IMR-90 (cell line): ENCODE data around the gene CCDC116. TPM values are rescaled to one million over a fixed set of nuclear protein-coding genes. Genes with fewer than 3 reads are reported as not detected.

ENCODE experiments used
- ATAC-seq: fragments of 200-7000 bp; cut with Tn5 transposase; 2 replicates; pipeline ENCODE4 v1.9.1; 2020; ENCODE audit warnings: low read depth, mild to moderate bottlenecking, moderate library complexity
- BruUV-seq: library from RNA; stranded (reverse); fragments of 400-500 nt; replicated peaks from 2 replicates; lab custom pipeline; 2021; lab: Mats Ljungman, UMichigan
- CTCF ChIA-PET: fragments of 300-600 bp; formaldehyde crosslinking; extraction: SDS; loops from one replicate; lab custom pipeline; 2021; ENCODE audit warnings: antibody characterized with exemption; lab: Yijun Ruan, JAX
- POLR2A ChIA-PET: fragments of 300-600 bp; sonication (Branson Sonifier 250); formaldehyde crosslinking; loops from one replicate; lab custom pipeline; 2022; ENCODE audit warnings: antibody characterized with exemption; ENCODE audit not compliant: unreplicated experiment; lab: Charles Lee
- DNase-seq: peaks from one replicate; pipeline ENCODE4 v3.0.0; 2013
- H2AFZ ChIP-seq: replicated peaks from 2 replicates; pipeline ENCODE3; 2013; ENCODE audit warnings: low read length, mild to moderate bottlenecking; ENCODE audit not compliant: poor library complexity
- H2AK5ac ChIP-seq: 2 replicates; pipeline ENCODE4 v1.6.1; 2013; ENCODE audit warnings: low read depth, low read length, inconsistent platforms
- H2AK9ac ChIP-seq: replicated peaks from 2 replicates; pipeline ENCODE3; 2013; ENCODE audit warnings: mild to moderate bottlenecking, low read depth, low read length, moderate library complexity; ENCODE audit not compliant: poor library complexity
- H2BK120ac ChIP-seq: 2 replicates; pipeline ENCODE4 v1.6.1; 2013; ENCODE audit warnings: low read depth, low read length, inconsistent platforms
- H2BK15ac ChIP-seq: 3 replicates; pipeline ENCODE4 v1.6.1; 2013; ENCODE audit warnings: low read depth, low read length, inconsistent platforms
- H2BK20ac ChIP-seq: 2 replicates; pipeline ENCODE4 v1.6.1; 2013; ENCODE audit warnings: low read depth, mild to moderate bottlenecking, inconsistent platforms, low read length, moderate library complexity
- H2BK5ac ChIP-seq: 2 replicates; pipeline ENCODE4 v1.6.1; 2013; ENCODE audit warnings: mild to moderate bottlenecking, low read depth, low read length, inconsistent platforms; ENCODE audit not compliant: poor library complexity, severe bottlenecking
- H3K14ac ChIP-seq: replicated peaks from 2 replicates; pipeline ENCODE4 v1.6.1; 2013; ENCODE audit warnings: low read depth, low read length, inconsistent platforms
- H3K18ac ChIP-seq: 2 replicates; pipeline ENCODE4 v1.6.1; 2013; ENCODE audit warnings: low read depth, low read length, control low read depth
- H3K23ac ChIP-seq: 2 replicates; pipeline ENCODE4 v1.6.1; 2013; ENCODE audit warnings: low read depth, low read length, inconsistent platforms
- H3K27ac ChIP-seq: 2 replicates; pipeline ENCODE4 v1.5.1; 2013; ENCODE audit warnings: mild to moderate bottlenecking, control low read depth, low read length; ENCODE audit not compliant: insufficient read depth
- H3K27me3 ChIP-seq: 2 replicates; pipeline ENCODE4 v1.6.1; 2013; ENCODE audit warnings: low read length; ENCODE audit not compliant: control insufficient read depth, insufficient read depth
- H3K36me3 ChIP-seq: 2 replicates; pipeline ENCODE4 v1.6.1; 2013; ENCODE audit warnings: low read length, mixed read lengths; ENCODE audit not compliant: control insufficient read depth, insufficient read depth
- H3K4ac ChIP-seq: 2 replicates; pipeline ENCODE4 v1.6.1; 2013; ENCODE audit warnings: low read depth, low read length, inconsistent platforms
- H3K4me1 ChIP-seq: 2 replicates; pipeline ENCODE4 v1.6.1; 2013; ENCODE audit warnings: low read length, mixed read lengths; ENCODE audit not compliant: control insufficient read depth, insufficient read depth
- H3K4me2 ChIP-seq: 2 replicates; pipeline ENCODE4 v1.6.1; 2013; ENCODE audit warnings: low read depth, mild to moderate bottlenecking, control low read depth, low read length, moderate library complexity
- H3K4me3 ChIP-seq: 2 replicates; pipeline ENCODE4 v1.5.1; 2013; ENCODE audit warnings: low read depth, mild to moderate bottlenecking, control low read depth, low read length, moderate library complexity; ENCODE audit not compliant: insufficient read depth
- H3K56ac ChIP-seq: 2 replicates; pipeline ENCODE4 v1.6.1; 2013; ENCODE audit warnings: low read length, inconsistent platforms; ENCODE audit not compliant: insufficient read depth; ENCODE audit errors: extremely low read depth
- H3K79me1 ChIP-seq, 2 experiments: 2 replicates each; pipeline ENCODE4 v1.6.1; 2013; ENCODE audit warnings: low read length in 2 of 2, inconsistent platforms in 1 of 2, low read depth in 1 of 2
- H3K9ac ChIP-seq: 2 replicates; pipeline ENCODE4 v1.6.1; 2013; ENCODE audit warnings: low read depth, low read length, control low read depth
- H3K9me1 ChIP-seq: 2 replicates; pipeline ENCODE4 v1.6.1; 2013; ENCODE audit warnings: low read length, inconsistent platforms; ENCODE audit not compliant: insufficient read depth
- H3K9me3 ChIP-seq: 2 replicates; pipeline ENCODE4 v1.6.1; 2013; ENCODE audit warnings: low read length; ENCODE audit not compliant: control insufficient read depth, insufficient read depth
- H4K20me1 ChIP-seq: 2 replicates; pipeline ENCODE4 v1.6.1; 2013; ENCODE audit warnings: low read length, inconsistent platforms; ENCODE audit not compliant: insufficient read depth
- H4K5ac ChIP-seq: 2 replicates; pipeline ENCODE4 v1.6.1; 2013; ENCODE audit warnings: mild to moderate bottlenecking, low read depth, low read length, control low read depth
- H4K8ac ChIP-seq, 2 experiments: 2 replicates each; pipeline ENCODE4 v1.6.1; 2013; ENCODE audit warnings: low read depth in 2 of 2, low read length in 2 of 2, control low read depth in 1 of 2, inconsistent platforms in 1 of 2
- H4K91ac ChIP-seq: 2 replicates; pipeline ENCODE4 v1.6.1; 2013; ENCODE audit warnings: low read depth, low read length, inconsistent platforms; ENCODE audit not compliant: insufficient read depth
- CHD1 ChIP-seq: IDR thresholded peaks from 2 replicates; pipeline ENCODE4 v1.6.1; 2012; ENCODE audit warnings: low read depth, low read length, improper control_type of control experiment
- CTCF ChIP-seq: conservative IDR thresholded peaks from 2 replicates; pipeline ENCODE4 v1.5.1; 2012; ENCODE audit warnings: mild to moderate bottlenecking, low read depth, low read length, improper control_type of control experiment
- FOS ChIP-seq: fragments of 150-350 bp; IDR thresholded peaks from 2 replicates; pipeline ENCODE4 v1.6.1; 2016; ENCODE audit warnings: low read depth, low read length
- MXI1 ChIP-seq: IDR thresholded peaks from 2 replicates; pipeline ENCODE4 v1.6.1; 2012; ENCODE audit warnings: low read depth, mild to moderate bottlenecking, low read length, moderate library complexity, borderline replicate concordance
- POLR2A ChIP-seq: IDR thresholded peaks from 2 replicates; pipeline ENCODE4 v1.6.1; 2012; ENCODE audit warnings: mild to moderate bottlenecking, low read depth, low read length
- RAD21 ChIP-seq: IDR thresholded peaks from 2 replicates; pipeline ENCODE4 v1.6.1; 2012; ENCODE audit warnings: low read length, improper control_type of control experiment
- RCOR1 ChIP-seq: IDR thresholded peaks from 2 replicates; pipeline ENCODE4 v1.6.1; 2012; ENCODE audit warnings: mild to moderate bottlenecking, low read length, improper control_type of control experiment; ENCODE audit not compliant: insufficient replicate concordance
- SMC3 ChIP-seq: fragments of 150-350 bp; IDR thresholded peaks from 2 replicates; pipeline ENCODE4 v1.6.1; 2016; ENCODE audit warnings: low read depth, mild to moderate bottlenecking, antibody characterized with exemption, low read length, moderate library complexity
- whole genome bisulfite sequencing, 2 experiments: methylation state at CpG; one replicate each; pipeline versions ENCODE4 v1.1.5 to v1.1.7; 2013; ENCODE audit warnings: missing lambda C conversion rate in 2 of 2; ENCODE audit not compliant: insufficient read length in 1 of 2; ENCODE audit errors: extremely low coverage in 2 of 2; 5-methylcytosine and 5-hydroxymethylcytosine counted together
- dilution Hi-C: fragments of 300-500 bp; cut with HindIII; formaldehyde crosslinking; loops from one replicate; pipeline ENCODE4 v1.14.3; 2018; ENCODE audit warnings: low sequenced_read_pairs; ENCODE audit not compliant: unreplicated experiment
- in situ Hi-C: fragments of 300-500 bp; cut with MboI; formaldehyde crosslinking; loops from 3 replicates; pipeline ENCODE4 v1.14.3; 2019; ENCODE audit warnings: low sequenced_read_pairs, inconsistent platforms, mixed read lengths
- intact Hi-C: fragments of 100-400 bp; cut with micrococcal nuclease; formaldehyde crosslinking; loops from 2 replicates; pipeline ENCODE4 v1.10.0; 2022
- polyA plus RNA-seq, 3 experiments: library from polyadenylated mRNA; depleted of rRNA; stranded (reverse); fragments of >200 nt; gene quantifications; 2 replicates each; pipeline ENCODE4 v1.2.3, GENCODE V29; 2012; ENCODE audit warnings: low replicate concordance in 1 of 3
- total RNA-seq: library from RNA; depleted of rRNA; stranded (reverse); fragments of >200 nt; gene quantifications from 2 replicates; pipeline ENCODE4 v1.2.3, GENCODE V29; 2012

Gene CCDC116
- total and polyA plus RNA-seq, 2 of the 4 experiments (the other 2 are of a cell fraction) = under 0.01 to 0.27 TPM

- DNase-seq = peak; percentile 55
- H3K27ac ChIP-seq = no peak overlapping the region; the same call in 1 of the 2 replicates
- H2BK120ac ChIP-seq = no peak overlapping the region
- H3K4me2 ChIP-seq = peak overlapping the region; percentile 94
- peak; percentile 47 for ATAC-seq
- no peak overlapping the region for H3K23ac ChIP-seq
- H3K9me3 ChIP-seq = no peaks in the 10 kb centered on the region
- H4K20me1 ChIP-seq = peaks cover 13% of the 10 kb centered on the region
- ChIA-PET POLR2A (interaction anchor here (0.5 to 0.8 kb wide), 3 partner anchors 9 to 604 kb away, joined by 3 to 7 read pairs (median 4); no protein-coding TSS in a partner anchor), CTCF (interaction anchor here (3.1 kb wide), 1 partner anchor 11 kb away, joined by 28 read pairs; the partner anchor contains the start of gene YDJC)
- in situ Hi-C loops (no loop called here), dilution Hi-C loops (no loop called here), intact Hi-C loops (loop anchor here (1.0 kb wide), 1 partner anchor 11 kb away; the partner anchor contains the start of gene YDJC)
- H3K79me1 ChIP-seq = peaks cover 6 to 20% of the 10 kb centered on the region in 2 experiments; a peak in 3 of 4 replicates
- no peak overlapping the region for H2AK5ac ChIP-seq
- H3K36me3 ChIP-seq = peaks cover 5% of the 10 kb centered on the region
- peaks cover 5% of the 10 kb centered on the region for H3K9me1 ChIP-seq
- H3K27me3 ChIP-seq = no peaks in the 10 kb centered on the region
- peak overlapping the region; percentile 97 for H2AFZ ChIP-seq
- H3K4me1 ChIP-seq = peaks cover 1% of the 10 kb centered on the region; the same call in 1 of the 2 replicates
- H3K56ac ChIP-seq = 0 out of 2 replicates have a peak overlapping the region, but pooled peaks have one; percentile 5
- H4K8ac ChIP-seq = no peak overlapping the region
- no peak overlapping the region for H3K4ac ChIP-seq
- peak overlapping the region; percentile 42; the same call in 1 of the 2 replicates for H3K9ac ChIP-seq
- no peak overlapping the region for H2BK15ac ChIP-seq
- TF ChIP-seq FOS (no peak), SMC3 (peak; percentile 50; the same call in 1 of the 2 replicates), CHD1 (no peak), RAD21 (peak; percentile 49), RCOR1 (no peak), CTCF (peak; percentile 61), MXI1 (peak; percentile 4; the same call in 1 of the 2 replicates), POLR2A (no peak)
- H4K5ac ChIP-seq = no peak overlapping the region
- H4K91ac ChIP-seq = no peak overlapping the region
- H2BK20ac ChIP-seq = no peak overlapping the region
- no peak overlapping the region for H2BK5ac ChIP-seq
- peak overlapping the region; percentile 8 for H2AK9ac ChIP-seq
- BruUV-seq = no TSS peak
- 9% methylated on average over 3 of the region's 9 CpGs; no CpG with 5 or more reads in 1 of the 2 experiments for WGBS, 2 experiments
- peak overlapping the region; percentile 54 for H3K4me3 ChIP-seq
- H3K14ac ChIP-seq = no peak overlapping the region; the same call in 1 of the 2 replicates
- no peak overlapping the region for H3K18ac ChIP-seq
Measured at GRCh38 chr22:21641417-21641788, 8.8 kb downstream of the CCDC116 start.
